Peyer's patch (tissue), 4 donors: ENCODE measurements around the gene IGDCC3.

Experiments used
- POLR2A ChIP-seq, 2 donors: fragments of 450-650 bp; IDR thresholded peaks; one replicate each; pipeline ENCODE4 v1.5.1; 2017; ENCODE audit warnings: antibody characterized with exemption in 2 of 2, mild to moderate bottlenecking in 2 of 2, moderate library complexity in 2 of 2
- TF ChIP-seq, protein P1 (sequence below), 6 experiments: fragments of 450-650 bp in 4 of 6; fragments of 200-600 bp in 2 of 6; sonication (generic) in 1 of 6; IDR thresholded peaks; one replicate each; pipeline ENCODE4 v1.5.1; 2017 to 2019; ENCODE audit warnings: antibody characterized with exemption in 6 of 6, mild to moderate bottlenecking in 3 of 6, moderate library complexity in 1 of 6

GRCh38 chr15:65336493-65337435 lies 41.0 kb downstream of the IGDCC3 start:
- TF ChIP-seq, protein P1, sequence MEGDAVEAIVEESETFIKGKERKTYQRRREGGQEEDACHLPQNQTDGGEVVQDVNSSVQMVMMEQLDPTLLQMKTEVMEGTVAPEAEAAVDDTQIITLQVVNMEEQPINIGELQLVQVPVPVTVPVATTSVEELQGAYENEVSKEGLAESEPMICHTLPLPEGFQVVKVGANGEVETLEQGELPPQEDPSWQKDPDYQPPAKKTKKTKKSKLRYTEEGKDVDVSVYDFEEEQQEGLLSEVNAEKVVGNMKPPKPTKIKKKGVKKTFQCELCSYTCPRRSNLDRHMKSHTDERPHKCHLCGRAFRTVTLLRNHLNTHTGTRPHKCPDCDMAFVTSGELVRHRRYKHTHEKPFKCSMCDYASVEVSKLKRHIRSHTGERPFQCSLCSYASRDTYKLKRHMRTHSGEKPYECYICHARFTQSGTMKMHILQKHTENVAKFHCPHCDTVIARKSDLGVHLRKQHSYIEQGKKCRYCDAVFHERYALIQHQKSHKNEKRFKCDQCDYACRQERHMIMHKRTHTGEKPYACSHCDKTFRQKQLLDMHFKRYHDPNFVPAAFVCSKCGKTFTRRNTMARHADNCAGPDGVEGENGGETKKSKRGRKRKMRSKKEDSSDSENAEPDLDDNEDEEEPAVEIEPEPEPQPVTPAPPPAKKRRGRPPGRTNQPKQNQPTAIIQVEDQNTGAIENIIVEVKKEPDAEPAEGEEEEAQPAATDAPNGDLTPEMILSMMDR (IDR thresholded peaks at IDR 0.05), result no peak
- TF ChIP-seq POLR2A (IDR thresholded peaks at IDR 0.05), result no peak
